ENCODE data around the gene UCHL1.

UCHL1 gene

DNA sequence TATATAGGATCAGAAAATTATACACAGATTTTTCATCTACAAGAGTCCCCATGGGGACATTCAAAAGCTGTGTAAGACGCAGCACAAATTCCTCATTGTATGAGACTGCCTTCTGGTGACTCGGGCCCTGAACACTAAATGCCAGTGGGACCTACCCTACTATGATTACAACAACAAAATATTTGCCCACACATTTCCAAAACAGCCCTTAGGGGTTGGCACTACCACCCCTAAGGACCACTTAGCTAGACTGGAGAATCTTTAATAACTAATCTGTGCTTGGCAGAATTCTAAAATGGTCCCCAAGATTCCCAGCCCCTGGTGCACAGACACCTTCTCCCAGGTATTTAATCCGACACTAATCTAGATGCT lies 29.1 kb downstream of the UCHL1 start:
- Histone ChIP-seq H3K27ac (replicated peaks) (no peak overlapping the region), H3K27me3 (ENCODE audit: insufficient read depth, poor library complexity, severe bottlenecking) (no peaks in the 10 kb centered on the region), H3K4me3 (replicated peaks; ENCODE audit: insufficient read depth, low read length) (no peak overlapping the region)
- TF ChIP-seq SPI1 (IDR thresholded peaks at IDR 0.05; ENCODE audit: borderline replicate concordance, low read depth) (no peak), POLR2AphosphoS5 (IDR thresholded peaks at IDR 0.05; ENCODE audit: low read depth) (no peak), GABPA (IDR thresholded peaks at IDR 0.05; ENCODE audit: low read depth) (no peak)
- TF ChIP-seq, protein P1, sequence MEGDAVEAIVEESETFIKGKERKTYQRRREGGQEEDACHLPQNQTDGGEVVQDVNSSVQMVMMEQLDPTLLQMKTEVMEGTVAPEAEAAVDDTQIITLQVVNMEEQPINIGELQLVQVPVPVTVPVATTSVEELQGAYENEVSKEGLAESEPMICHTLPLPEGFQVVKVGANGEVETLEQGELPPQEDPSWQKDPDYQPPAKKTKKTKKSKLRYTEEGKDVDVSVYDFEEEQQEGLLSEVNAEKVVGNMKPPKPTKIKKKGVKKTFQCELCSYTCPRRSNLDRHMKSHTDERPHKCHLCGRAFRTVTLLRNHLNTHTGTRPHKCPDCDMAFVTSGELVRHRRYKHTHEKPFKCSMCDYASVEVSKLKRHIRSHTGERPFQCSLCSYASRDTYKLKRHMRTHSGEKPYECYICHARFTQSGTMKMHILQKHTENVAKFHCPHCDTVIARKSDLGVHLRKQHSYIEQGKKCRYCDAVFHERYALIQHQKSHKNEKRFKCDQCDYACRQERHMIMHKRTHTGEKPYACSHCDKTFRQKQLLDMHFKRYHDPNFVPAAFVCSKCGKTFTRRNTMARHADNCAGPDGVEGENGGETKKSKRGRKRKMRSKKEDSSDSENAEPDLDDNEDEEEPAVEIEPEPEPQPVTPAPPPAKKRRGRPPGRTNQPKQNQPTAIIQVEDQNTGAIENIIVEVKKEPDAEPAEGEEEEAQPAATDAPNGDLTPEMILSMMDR (IDR thresholded peaks at IDR 0.05; ENCODE audit: insufficient read depth, low read length): no peak
- TF ChIP-seq, protein P2, sequence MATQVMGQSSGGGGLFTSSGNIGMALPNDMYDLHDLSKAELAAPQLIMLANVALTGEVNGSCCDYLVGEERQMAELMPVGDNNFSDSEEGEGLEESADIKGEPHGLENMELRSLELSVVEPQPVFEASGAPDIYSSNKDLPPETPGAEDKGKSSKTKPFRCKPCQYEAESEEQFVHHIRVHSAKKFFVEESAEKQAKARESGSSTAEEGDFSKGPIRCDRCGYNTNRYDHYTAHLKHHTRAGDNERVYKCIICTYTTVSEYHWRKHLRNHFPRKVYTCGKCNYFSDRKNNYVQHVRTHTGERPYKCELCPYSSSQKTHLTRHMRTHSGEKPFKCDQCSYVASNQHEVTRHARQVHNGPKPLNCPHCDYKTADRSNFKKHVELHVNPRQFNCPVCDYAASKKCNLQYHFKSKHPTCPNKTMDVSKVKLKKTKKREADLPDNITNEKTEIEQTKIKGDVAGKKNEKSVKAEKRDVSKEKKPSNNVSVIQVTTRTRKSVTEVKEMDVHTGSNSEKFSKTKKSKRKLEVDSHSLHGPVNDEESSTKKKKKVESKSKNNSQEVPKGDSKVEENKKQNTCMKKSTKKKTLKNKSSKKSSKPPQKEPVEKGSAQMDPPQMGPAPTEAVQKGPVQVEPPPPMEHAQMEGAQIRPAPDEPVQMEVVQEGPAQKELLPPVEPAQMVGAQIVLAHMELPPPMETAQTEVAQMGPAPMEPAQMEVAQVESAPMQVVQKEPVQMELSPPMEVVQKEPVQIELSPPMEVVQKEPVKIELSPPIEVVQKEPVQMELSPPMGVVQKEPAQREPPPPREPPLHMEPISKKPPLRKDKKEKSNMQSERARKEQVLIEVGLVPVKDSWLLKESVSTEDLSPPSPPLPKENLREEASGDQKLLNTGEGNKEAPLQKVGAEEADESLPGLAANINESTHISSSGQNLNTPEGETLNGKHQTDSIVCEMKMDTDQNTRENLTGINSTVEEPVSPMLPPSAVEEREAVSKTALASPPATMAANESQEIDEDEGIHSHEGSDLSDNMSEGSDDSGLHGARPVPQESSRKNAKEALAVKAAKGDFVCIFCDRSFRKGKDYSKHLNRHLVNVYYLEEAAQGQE (IDR thresholded peaks at IDR 0.05; ENCODE audit: insufficient replicate concordance, low read depth): no peak
- no peak for DNase-seq (ENCODE audit: low read depth in 1 of 2, low spot score in 1 of 2)

DNA sequence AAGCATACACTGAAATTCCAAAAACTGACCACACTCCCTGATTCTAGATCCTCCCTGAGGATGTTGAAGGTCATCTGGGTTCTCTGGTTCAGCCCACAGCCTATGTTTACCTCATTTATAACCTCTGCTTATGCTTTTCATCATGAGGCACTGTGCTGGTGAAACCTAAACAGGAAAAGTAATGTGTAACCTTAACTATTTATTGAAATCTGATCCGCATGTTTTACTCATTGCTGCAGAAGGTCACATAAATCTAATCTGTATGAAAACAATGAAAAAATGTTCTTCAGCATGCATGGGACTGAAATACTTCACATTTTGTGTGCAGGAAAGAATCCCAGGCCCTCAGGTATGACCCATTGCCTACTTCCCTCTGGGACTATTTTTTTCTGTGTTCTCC lies 30.3 kb downstream of the UCHL1 start:
- no peak for DNase-seq (ENCODE audit: low read depth in 1 of 2, low spot score in 1 of 2)
- Histone ChIP-seq H3K4me3 (replicated peaks; ENCODE audit: insufficient read depth, low read length) (no peak overlapping the region), H3K27ac (replicated peaks) (no peak overlapping the region), H3K27me3 (ENCODE audit: insufficient read depth, poor library complexity, severe bottlenecking) (no peaks in the 10 kb centered on the region)
- TF ChIP-seq POLR2AphosphoS5 (IDR thresholded peaks at IDR 0.05; ENCODE audit: low read depth) (no peak), SPI1 (IDR thresholded peaks at IDR 0.05; ENCODE audit: borderline replicate concordance, low read depth) (no peak), GABPA (IDR thresholded peaks at IDR 0.05; ENCODE audit: low read depth) (no peak)
- TF ChIP-seq, protein P2 (IDR thresholded peaks at IDR 0.05; ENCODE audit: insufficient replicate concordance, low read depth): no peak
- TF ChIP-seq, protein P1 (IDR thresholded peaks at IDR 0.05; ENCODE audit: insufficient read depth, low read length): no peak

DNA sequence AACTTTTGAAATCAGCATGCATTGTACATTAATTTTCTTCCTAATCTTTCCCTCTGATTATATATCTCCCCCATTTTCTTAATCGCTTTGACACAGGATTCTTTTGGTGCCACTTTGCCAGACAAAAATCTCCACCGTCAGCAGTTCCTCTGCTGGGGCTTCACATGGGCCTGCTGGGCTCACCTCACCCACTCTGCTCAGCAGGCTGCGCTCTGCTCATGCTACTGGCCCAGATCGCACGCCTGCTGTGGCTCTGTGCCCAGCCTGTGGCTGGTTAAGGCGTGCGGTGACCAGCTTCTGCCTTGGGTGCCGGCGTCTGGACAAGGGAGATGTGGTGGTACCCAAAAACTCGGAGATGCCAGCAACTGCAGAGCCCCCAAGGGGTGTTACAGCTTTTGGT lies 31.1 kb downstream of the UCHL1 start:
- TF ChIP-seq, protein P1 (IDR thresholded peaks at IDR 0.05; ENCODE audit: insufficient read depth, low read length): no peak
- TF ChIP-seq SPI1 (IDR thresholded peaks at IDR 0.05; ENCODE audit: borderline replicate concordance, low read depth) (no peak), GABPA (IDR thresholded peaks at IDR 0.05; ENCODE audit: low read depth) (no peak), POLR2AphosphoS5 (IDR thresholded peaks at IDR 0.05; ENCODE audit: low read depth) (no peak)
- TF ChIP-seq, protein P2 (IDR thresholded peaks at IDR 0.05; ENCODE audit: insufficient replicate concordance, low read depth): no peak
- Histone ChIP-seq H3K27me3 (ENCODE audit: insufficient read depth, poor library complexity, severe bottlenecking) (no peaks in the 10 kb centered on the region), H3K27ac (replicated peaks) (no peak overlapping the region), H3K4me3 (replicated peaks; ENCODE audit: insufficient read depth, low read length) (no peak overlapping the region)
- no peak for DNase-seq (ENCODE audit: low read depth in 1 of 2, low spot score in 1 of 2)

Data from HL-60 (cell line).